Subcutaneous adipose tissue (tissue), 4 donors: ENCODE measurements around the gene ARPC1B. TPM values are rescaled to one million over a fixed set of nuclear protein-coding genes. Genes with fewer than 3 reads are reported as not detected.

Experiments used
- CTCF ChIP-seq: fragments of 450-650 bp; IDR thresholded peaks from one replicate; pipeline ENCODE4 v1.5.1; 2016; ENCODE audit warnings: low read depth, mild to moderate bottlenecking, control low read depth, antibody characterized with exemption, moderate library complexity
- total RNA-seq, 4 donors: library from RNA; depleted of rRNA; stranded (reverse); fragments of >200 nt; gene quantifications; one replicate each; pipeline ENCODE4 v1.1.0, GENCODE V29; 2016

Gene ARPC1B
- total RNA-seq, 4 donors from 2014 or later, result 133 to 364 (median 178) TPM

- TF ChIP-seq CTCF, result no peak
Measured at GRCh38 chr7:99344061-99344647, 30.4 kb upstream of the ARPC1B start.

GRCh38 chr7:99352247-99352646 is 22.3 kb upstream of the ARPC1B start:
- TF ChIP-seq CTCF, result no peak

- no peak for TF ChIP-seq CTCF
Measured at GRCh38 chr7:99355098-99355497, 19.4 kb upstream of the ARPC1B start.

DNA sequence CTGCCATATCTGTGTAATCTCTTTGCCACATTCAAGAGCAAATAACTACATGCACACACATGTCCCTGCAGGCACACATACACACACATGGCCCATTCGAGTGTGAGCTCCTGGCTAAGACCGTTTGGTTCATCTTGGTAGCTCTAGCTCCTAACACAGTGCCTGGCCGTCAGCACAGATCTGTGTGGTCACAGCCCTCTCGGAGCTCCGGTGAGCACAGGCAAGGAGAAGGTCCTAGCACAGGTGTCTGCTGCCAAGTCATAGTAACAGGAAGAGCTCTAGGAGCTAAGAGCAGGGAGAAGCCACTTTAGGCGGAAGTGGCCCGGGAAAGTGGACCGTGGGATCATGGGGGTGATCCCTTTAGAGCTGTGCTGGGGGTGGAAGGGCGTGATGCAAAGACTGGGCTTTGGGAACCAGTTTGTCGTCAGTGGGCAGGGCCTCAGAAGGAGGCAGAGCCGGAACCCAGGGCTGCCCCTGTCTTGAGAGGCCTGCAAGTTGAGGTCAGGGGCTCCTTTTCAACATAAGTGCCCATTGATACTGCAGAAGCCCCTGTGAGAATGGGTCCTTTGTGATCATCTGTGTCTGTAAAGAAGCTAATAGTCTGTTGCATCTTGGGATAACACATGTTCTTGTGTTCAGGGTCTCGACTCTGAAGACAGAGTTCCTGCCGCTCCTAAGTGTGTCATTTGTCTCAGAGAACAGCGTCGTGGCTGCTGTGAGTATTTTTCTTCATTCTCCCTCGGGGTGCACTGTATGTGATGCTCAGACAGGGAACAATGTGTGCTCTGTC is 16.6 kb upstream of the ARPC1B start:
- TF ChIP-seq CTCF, result no peak

DNA sequence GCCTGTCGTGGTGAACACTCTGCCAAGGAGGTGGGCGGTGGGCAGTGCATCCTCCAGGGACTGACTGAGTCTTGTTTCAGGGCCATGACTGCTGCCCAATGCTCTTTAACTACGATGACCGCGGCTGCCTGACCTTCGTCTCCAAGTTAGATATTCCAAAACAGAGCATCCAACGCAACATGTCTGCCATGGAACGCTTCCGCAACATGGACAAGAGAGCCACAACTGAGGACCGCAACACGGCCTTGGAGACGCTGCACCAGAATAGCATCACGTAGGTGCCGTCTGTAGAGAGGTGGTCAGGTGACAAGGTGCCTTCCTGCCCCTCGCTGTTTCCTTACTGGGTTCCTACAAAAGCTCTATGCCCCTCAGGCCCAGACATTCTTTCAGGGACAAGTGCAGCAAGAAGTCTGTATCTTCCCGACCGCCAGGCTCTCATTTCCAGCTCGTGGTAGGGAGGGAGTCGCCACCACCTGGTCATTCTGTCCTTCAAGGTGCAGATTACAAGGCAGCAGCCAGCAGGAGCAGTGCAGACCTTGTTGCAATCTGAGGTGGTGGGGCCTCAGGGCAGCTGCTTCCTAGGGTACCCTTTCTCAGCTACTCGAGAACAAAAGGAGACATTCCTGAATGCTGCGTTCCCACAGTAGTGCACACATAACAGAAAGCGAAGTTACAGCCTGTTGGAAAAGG is 14.9 kb upstream of the ARPC1B start:
- TF ChIP-seq CTCF, result no peak

GRCh38 chr7:99362801-99363200 is 11.7 kb upstream of the ARPC1B start:
- TF ChIP-seq CTCF, result no peak

DNA sequence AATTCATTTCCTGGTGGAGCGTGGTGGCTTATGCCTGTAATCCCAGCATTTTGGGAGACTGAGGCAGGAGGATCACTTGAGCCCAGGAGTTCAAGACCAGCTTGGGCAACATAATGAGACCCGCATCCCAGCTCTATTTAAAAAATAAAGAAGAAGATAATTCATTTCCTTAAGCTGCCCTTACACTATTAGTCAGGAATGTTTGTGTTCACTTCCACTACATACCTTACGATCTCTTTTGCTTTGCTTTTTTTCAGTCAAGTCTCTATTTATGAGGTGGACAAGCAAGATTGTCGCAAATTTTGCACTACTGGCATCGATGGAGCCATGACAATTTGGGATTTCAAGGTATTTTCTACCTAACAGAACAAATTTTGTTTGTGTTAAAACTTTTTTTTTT is 11.2 kb upstream of the ARPC1B start:
- TF ChIP-seq CTCF, result no peak
